MM.1S (cell line): ENCODE results near the gene RXYLT1.

ENCODE experiments used
- DNase-seq: peaks from one replicate; pipeline ENCODE4 v3.0.0-alpha.2; 2015
- H2AFZ ChIP-seq: fragments of 300-600 bp; sonication (generic); 2 replicates; pipeline ENCODE4 v1.6.0; 2016; ENCODE audit warnings: antibody characterized with exemption, low read length
- H3F3A ChIP-seq: fragments of 300-600 bp; sonication (generic); 2 replicates; pipeline ENCODE4 v1.6.1; 2016; ENCODE audit warnings: mild to moderate bottlenecking, antibody characterized with exemption, low read length, moderate library complexity, mixed read lengths; ENCODE audit not compliant: insufficient read depth
- H3K27ac ChIP-seq: fragments of 300-600 bp; sonication (generic); 2 replicates; pipeline ENCODE4 v1.5.1; 2016; ENCODE audit warnings: mild to moderate bottlenecking, low read length
- H3K27me3 ChIP-seq: fragments of 300-600 bp; sonication (generic); replicated peaks from 2 replicates; pipeline ENCODE4 v1.6.0; 2016; ENCODE audit warnings: low read length; ENCODE audit not compliant: insufficient read depth
- H3K36me3 ChIP-seq: fragments of 300-600 bp; sonication (generic); replicated peaks from 2 replicates; pipeline ENCODE4 v1.6.1; 2016; ENCODE audit warnings: mild to moderate bottlenecking, low read length, mixed read lengths; ENCODE audit not compliant: insufficient read depth
- H3K4me1 ChIP-seq: fragments of 300-600 bp; sonication (generic); 2 replicates; pipeline ENCODE4 v1.6.1; 2016; ENCODE audit warnings: low read length, mixed read lengths
- H3K4me2 ChIP-seq: fragments of 300-600 bp; sonication (generic); 2 replicates; pipeline ENCODE4 v1.6.0; 2016; ENCODE audit warnings: low read depth, low read length
- H3K4me3 ChIP-seq: fragments of 300-600 bp; sonication (generic); 2 replicates; pipeline ENCODE4 v1.5.1; 2016; ENCODE audit warnings: low read length, mixed read lengths
- H3K79me2 ChIP-seq: fragments of 300-600 bp; sonication (generic); 2 replicates; pipeline ENCODE4 v1.6.1; 2016; ENCODE audit warnings: mixed run types, low read length, mixed read lengths
- H3K9ac ChIP-seq: fragments of 300-600 bp; sonication (generic); 2 replicates; pipeline ENCODE4 v1.6.1; 2016; ENCODE audit warnings: low read length, mixed read lengths
- H3K9me2 ChIP-seq: fragments of 300-600 bp; sonication (generic); replicated peaks from 2 replicates; pipeline ENCODE4 v1.6.1; 2016; ENCODE audit warnings: mild to moderate bottlenecking, low read length, mixed read lengths; ENCODE audit not compliant: insufficient read depth
- H3K9me3 ChIP-seq: fragments of 300-600 bp; sonication (generic); replicated peaks from 2 replicates; pipeline ENCODE4 v1.6.1; 2016; ENCODE audit warnings: mild to moderate bottlenecking, low read length, mixed read lengths; ENCODE audit not compliant: insufficient read depth
- H4K20me1 ChIP-seq: fragments of 300-600 bp; sonication (generic); 2 replicates; pipeline ENCODE4 v1.6.1; 2016; ENCODE audit warnings: mild to moderate bottlenecking, low read length, moderate library complexity, mixed read lengths; ENCODE audit not compliant: insufficient read depth
- CTCF ChIP-seq: fragments of 300-600 bp; sonication (generic); IDR thresholded peaks from 2 replicates; pipeline ENCODE4 v1.5.1; 2016; ENCODE audit warnings: antibody characterized with exemption, low read length, mixed read lengths
- EZH2 ChIP-seq: fragments of 300-600 bp; sonication (generic); optimal IDR thresholded peaks from 2 replicates; pipeline ENCODE3; 2017; ENCODE audit warnings: low read depth, mild to moderate bottlenecking, antibody characterized with exemption, low read length, mixed read lengths
- EZH2phosphoT487 ChIP-seq: fragments of 300-600 bp; sonication (generic); IDR thresholded peaks from 2 replicates; pipeline ENCODE4 v1.6.1; 2018; ENCODE audit warnings: antibody characterized with exemption, low read length

RXYLT1 gene

DNA sequence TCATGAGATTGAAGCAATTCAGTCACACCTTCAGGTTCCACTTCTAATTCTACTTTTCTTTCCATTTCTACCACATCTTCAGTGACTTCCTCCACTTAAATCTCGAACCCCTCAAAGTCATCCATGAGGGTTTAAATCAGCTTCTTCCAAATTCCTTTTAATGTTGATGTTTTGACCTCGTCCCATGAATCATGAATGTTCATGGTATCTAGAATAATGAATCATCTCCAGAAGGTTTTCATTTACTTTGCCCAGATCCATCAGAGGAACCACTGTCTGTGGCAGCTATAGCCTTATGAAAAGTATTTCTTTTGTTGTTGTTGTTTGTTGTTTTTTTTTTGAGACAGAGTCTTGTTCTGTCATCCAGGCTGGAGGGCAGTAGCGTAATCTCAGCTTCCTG lies 7.6 kb downstream of the RXYLT1 start:
- H3K27me3 ChIP-seq, result no peaks in the 10 kb centered on the region
- peaks cover 17% of the 10 kb centered on the region for H3K4me1 ChIP-seq
- no peaks in the 10 kb centered on the region for H3K9me2 ChIP-seq
- TF ChIP-seq EZH2phosphoT487 (no peak), CTCF (no peak), EZH2 (no peak)
- H3K9me3 ChIP-seq, result no peaks in the 10 kb centered on the region
- peaks cover 11% of the 10 kb centered on the region for H3F3A ChIP-seq
- H3K36me3 ChIP-seq, result peaks cover 6% of the 10 kb centered on the region; the same call in 1 of the 2 replicates
- no peak for DNase-seq
- H3K27ac ChIP-seq, result no peak overlapping the region
- no peak overlapping the region for H2AFZ ChIP-seq
- no peak overlapping the region for H3K9ac ChIP-seq
- H4K20me1 ChIP-seq, result no peaks in the 10 kb centered on the region
- no peaks in the 10 kb centered on the region for H3K79me2 ChIP-seq
- H3K4me2 ChIP-seq, result no peak overlapping the region
- H3K4me3 ChIP-seq, result no peak overlapping the region

- Histone ChIP-seq H3K4me3 (no peak overlapping the region), H2AFZ (no peak overlapping the region), H4K20me1 (no peaks in the 10 kb centered on the region), H3K4me2 (no peak overlapping the region), H3K9ac (no peak overlapping the region), H3K27me3 (no peaks in the 10 kb centered on the region), H3F3A (peaks cover 14% of the 10 kb centered on the region), H3K9me2 (no peaks in the 10 kb centered on the region), H3K9me3 (no peaks in the 10 kb centered on the region), H3K4me1 (peaks cover 25% of the 10 kb centered on the region), H3K79me2 (no peaks in the 10 kb centered on the region), H3K36me3 (no peaks in the 10 kb centered on the region), H3K27ac (no peak overlapping the region)
- DNase-seq, result no peak
- no peak for TF ChIP-seq EZH2phosphoT487
- TF ChIP-seq CTCF, result no peak
- no peak for TF ChIP-seq EZH2
Measured at GRCh38 chr12:63790608-63790945, 10.9 kb downstream of the RXYLT1 start.

DNA sequence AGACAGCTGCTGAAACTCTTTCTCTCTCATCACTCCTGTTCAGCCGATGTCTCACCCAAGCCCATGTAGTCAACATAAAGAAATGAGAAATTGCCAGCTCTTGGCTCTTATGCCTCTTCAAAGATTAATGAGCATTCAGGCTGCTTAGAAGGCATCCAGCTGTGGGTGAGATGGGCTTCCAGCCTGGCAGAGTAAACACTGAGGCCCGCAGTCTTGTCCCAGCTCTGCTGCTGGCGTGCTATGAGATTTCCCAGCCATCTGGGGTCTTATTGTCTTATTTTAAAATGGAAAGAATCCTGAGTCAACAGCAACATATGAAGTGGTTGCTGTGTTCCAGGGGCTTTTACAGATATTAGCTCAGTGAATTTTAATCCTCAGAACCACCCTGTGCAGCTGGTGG lies 12.6 kb downstream of the RXYLT1 start:
- Histone ChIP-seq H3K9me2 (no peaks in the 10 kb centered on the region), H3K4me1 (peaks cover 25% of the 10 kb centered on the region), H3F3A (peaks cover 14% of the 10 kb centered on the region), H4K20me1 (no peaks in the 10 kb centered on the region), H3K9ac (no peak overlapping the region), H3K36me3 (no peaks in the 10 kb centered on the region), H3K4me2 (peak overlapping the region; percentile 33; the same call in 1 of the 2 replicates), H3K27me3 (no peaks in the 10 kb centered on the region), H3K27ac (peak overlapping the region; percentile 60; the same call in 1 of the 2 replicates), H3K4me3 (no peak overlapping the region), H3K79me2 (no peaks in the 10 kb centered on the region), H3K9me3 (no peaks in the 10 kb centered on the region), H2AFZ (0 out of 2 replicates have a peak overlapping the region, but pooled peaks have one; percentile 36)
- DNase-seq, result no peak
- no peak for TF ChIP-seq CTCF
- no peak for TF ChIP-seq EZH2
- TF ChIP-seq EZH2phosphoT487, result no peak
